GM19467 (cell line): ENCODE data around the gene MARCKSL1.
A peak's percentile ranks its signal among the peaks of the same experiment; 100 is the strongest.

ENCODE experiments used
- ATAC-seq: cut with Tn5 transposase; IDR thresholded peaks from one replicate; pipeline ENCODE4 v1.9.1; 2021; ENCODE audit warnings: mild to moderate bottlenecking, moderate library complexity; ENCODE audit not compliant: unreplicated experiment

MARCKSL1 gene

DNA sequence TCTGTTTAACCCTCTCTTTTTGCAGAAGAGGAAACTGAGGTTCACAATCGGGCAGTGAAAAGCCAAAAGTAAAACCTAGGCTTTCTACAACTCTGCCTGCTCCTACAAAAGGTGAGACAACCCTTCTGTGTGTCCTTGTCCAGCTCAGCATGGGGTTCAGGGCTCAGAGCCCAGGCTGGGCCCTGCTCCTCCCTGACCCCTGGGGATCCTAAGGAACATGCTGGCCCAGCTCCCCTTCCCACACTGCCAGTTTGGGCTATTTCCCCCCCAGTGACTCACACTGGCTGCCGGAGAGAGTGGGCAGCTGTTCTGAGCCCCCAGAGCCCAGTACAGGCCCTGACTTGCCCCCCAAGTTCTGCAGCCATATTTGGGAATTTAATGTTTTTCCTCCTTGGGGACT is 17.4 kb upstream of the MARCKSL1 start:
- no peak for ATAC-seq

DNA sequence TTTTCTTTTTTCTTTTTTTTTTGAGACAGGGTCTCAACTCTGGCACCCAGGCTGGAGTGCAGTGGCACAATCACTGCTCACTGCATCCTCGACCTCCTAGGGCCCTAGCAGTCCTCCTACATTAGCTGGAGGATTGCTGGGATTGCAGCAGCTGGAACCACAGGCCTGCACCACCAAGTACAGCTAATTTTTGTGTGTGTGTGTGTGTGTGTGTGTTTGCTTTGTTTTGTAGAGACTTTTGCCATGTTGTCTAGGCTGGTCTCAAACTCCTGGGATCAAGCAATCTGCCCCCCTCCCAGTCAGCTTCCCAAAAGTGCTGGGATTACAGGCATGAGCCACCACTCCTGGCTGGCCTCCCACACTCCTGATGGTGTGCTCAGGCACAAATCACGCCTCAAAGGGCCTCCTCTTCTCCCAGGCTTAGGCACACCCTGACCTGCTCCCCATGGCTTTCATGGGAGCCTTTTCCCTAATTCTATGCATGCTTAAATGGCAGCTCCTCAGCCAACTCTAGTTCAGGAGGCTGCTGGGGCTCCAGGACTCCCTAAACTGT is 16.9 kb upstream of the MARCKSL1 start:
- no peak for ATAC-seq

DNA sequence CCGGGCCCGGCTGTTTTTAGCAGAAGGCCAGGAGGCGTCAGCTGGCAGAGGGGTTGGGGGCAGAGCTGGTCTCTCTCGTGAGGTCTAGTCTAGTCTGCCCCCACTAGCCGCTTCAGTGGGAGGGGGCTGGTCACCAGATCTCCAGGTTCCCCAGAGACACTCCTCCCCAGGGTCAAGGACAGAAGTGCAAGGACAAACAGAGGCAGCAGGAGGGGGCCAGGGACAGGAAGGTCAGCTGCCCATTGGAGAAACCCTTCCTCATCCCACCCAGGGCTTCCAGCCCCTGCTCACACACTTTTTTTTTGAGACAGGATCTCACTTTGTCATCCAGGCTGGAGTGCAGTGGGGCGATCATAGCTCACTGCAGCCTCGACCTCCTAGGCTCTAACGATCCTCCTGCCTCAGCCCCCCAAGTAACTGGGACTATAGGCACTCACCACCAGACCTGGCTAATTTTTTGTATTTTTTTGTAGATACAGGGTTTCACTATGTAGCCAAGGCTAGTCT is 16.3 kb upstream of the MARCKSL1 start:
- no peak for ATAC-seq

DNA sequence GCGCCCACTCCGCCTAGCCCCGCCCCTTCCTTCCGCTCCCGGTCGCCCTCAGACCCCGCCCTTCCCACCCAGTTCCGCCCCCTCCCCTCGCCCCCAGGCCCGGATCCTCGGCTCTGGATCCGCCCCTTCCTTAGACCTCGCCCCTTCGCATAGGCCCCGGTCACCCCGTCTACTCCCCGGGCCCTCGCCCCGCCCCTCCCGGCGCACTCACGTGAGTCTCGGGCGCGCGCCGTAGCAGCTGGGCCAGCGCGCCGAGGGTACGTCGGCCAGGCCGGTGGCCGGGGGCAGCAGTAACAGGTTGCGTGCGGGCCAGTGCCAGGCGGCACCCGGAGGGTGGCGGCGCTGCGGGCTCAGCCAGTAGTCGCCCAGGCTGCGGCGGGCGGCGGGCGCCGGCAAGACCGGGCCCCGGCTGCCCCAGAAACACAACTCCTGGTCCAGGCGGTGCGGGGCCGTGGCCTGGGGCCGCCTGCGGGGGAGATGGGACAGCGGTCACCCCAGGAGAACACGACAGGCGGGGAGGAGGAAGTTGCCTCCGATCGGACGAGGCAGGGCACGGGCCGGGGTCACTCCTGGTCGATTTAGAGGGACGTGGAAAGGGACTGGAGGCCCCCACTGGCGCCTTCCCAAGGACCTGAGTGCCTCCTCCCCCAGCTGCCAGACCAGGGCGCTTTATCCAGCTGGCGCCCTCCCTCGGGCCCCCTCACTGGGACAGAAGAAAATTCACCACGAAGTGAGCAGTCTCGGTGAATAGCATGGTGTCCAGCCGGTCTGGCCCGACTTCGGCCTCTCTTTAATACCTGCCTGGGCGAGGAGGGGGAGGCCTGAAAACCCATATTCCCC is 15.6 kb upstream of the MARCKSL1 start:
- ATAC-seq, result peak; percentile 82

DNA sequence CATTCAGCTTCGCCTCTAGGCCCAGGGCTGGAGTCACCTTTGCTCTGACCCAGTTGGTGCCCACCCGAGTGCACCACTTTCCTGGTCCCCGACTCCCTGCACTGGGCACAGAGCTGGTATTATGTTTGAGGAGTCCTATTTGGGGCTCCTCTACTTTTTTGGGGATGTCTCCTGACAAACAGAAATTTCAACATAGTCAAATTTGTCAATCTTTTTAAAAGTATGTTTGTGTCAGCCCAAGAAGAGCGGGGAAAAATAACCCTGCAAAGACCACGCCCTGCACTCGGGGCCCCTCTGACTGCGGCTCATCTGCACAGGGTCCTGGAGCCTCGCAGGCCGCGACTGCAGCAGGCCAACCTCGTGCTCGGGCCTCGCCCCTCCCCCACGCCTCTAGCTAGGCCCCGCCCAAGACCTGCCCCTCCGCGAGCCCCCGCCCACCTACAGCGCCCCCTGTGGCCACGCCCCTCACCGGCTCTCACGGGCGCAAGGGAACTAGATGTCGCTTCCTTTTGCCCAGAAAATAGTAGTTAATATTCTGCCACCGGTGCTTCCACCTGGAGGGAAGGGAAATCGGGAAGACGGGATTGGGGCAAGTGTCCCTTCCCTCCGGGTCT is 14.9 kb upstream of the MARCKSL1 start:
- peak; percentile 33 for ATAC-seq

DNA sequence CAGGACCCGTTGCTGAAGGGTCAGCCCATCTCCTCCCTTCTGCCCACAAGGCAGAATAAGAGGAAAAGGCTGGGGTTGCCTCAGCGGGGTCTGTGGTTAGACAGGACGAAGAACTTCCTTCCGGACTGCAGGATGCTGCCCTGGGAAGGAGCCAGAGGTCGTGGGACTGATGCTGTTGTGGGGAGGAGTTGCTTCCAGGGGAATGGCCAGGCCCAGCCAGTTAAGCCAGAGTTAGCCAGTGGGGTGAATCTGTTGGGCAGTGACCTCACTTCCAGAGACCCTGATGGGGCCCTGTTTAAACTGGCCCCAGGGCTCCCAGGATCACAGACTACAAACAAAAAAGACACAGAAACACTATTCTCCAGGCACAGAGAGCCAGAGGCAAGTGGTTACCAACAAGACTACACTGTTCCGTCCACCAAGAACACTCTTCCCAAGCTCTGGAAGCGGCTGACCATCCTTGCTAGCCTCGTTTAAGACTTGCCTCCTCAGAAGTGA is 13.2 kb upstream of the MARCKSL1 start:
- ATAC-seq, result no peak

DNA sequence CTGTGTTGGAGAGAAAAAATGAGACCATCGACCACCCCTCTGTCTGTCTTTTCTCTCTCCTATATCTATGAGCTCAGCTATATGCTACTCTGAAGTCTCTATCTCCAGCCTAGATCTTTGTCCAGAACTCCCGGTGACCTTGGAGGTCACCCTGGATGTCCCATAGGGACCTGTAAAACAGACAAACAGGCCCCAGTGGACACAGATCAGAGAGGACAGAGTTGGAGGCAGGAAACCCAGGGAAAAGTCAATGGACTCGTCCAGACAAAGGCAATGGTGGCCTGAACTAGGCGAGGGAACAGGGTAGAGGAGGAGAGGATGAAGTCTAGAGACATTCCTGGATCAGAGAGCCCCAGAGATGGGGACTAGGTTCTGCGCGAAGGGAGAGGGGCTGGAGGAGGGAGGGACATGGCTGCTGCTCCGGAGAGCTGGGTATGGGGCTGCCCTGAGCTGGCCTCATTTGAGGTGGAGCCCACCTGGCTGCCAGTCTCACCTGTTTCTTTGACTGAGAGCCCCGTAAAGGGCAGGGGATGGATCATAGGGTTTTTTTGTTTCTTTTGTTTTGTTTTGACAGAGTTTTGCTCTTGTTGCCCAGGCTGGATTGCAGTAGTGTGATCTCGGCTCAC is 10.6 kb upstream of the MARCKSL1 start:
- ATAC-seq, result no peak

DNA sequence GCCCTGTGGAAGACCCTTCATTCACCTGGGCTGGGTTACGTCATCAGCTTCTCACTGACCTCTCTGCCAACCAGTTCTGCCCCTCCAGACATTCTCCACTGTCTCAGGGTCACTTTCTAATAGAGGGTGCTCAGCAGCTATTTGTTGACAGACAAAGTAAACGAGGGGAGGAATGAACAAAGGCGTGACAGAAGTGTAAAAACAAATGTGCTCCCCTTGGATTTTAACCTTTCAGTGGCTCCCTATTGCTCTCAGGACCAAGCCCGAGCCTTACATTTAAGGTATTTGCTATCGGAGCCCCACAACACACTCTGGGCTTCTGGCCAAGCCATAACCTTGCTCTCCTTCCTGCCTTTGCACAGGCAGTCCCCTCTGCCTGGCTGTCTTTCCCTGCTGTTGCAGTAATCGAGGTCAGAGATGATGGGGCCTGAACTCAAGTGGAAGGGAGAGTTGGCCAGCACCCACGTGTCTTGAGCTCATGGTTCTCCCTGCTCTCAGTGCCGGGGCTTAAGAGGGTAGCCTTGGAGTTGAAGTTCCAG is 9.3 kb upstream of the MARCKSL1 start:
- ATAC-seq, result no peak

DNA sequence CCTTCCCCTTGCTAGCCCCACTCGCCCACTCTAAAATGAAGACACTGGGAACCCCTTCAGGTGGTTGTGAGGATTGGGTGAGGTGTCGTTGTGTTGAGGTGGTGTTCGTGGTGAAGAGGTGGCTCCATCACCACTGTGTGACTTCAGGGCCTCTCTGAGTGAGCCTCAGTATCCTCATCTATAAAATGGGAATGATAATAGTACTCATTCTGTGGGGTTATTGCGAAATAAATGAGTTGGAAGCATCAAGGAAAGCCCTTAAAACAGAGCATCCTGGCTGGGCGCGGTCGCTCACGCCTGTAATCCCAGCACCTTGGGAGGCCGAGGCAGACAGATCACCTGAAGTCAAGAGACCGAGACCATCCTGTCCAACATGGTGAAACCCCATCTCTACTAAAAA is 6.7 kb upstream of the MARCKSL1 start:
- ATAC-seq, result no peak

DNA sequence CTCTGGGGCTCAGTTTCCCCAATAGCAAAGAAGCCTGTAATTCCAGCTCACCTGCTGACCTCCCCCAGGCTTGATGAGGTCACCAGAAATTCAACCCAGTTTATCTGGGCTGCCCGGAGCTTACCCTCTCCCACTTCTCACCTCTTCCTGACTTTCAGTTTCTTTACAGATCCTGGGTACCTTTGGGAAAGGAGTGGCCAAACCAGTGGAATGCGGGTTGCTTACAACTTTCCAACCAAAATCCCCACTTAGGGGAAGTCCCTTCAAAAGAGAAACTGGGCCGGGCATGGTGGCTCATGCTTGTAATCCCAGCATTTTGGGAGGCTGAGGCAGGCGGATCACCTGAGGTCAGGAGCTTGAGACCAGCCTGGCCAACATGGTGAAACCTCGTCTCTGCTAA is 5.9 kb upstream of the MARCKSL1 start:
- ATAC-seq, result no peak

DNA sequence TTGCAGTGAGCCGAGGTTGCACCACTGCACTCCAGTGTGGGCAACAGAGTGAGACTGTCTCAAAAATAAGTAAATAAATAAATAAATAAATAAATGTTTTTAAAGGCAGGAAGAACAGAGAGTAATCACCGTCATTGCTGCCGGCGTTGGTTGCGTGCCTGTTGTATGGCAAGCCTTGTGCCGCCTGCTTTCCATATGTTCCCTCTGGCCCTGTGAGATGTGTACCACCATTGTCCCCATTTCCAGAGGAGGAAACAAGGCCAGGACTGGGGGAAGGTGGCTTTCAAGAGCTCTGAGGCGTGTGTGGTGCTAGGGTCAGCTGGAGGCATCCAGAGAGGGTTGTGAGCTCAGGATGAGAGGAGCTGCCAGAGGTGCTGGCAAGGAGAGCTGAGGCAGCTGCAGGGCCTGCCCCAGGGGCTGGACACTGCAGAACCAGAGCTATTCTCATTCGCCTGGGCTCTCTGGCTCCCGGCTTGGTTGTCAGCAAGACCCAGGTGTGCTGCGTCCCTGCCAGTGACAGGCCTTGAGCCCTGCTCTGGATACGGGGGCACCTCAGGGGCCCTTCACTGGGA is 5.2 kb upstream of the MARCKSL1 start:
- no peak for ATAC-seq

DNA sequence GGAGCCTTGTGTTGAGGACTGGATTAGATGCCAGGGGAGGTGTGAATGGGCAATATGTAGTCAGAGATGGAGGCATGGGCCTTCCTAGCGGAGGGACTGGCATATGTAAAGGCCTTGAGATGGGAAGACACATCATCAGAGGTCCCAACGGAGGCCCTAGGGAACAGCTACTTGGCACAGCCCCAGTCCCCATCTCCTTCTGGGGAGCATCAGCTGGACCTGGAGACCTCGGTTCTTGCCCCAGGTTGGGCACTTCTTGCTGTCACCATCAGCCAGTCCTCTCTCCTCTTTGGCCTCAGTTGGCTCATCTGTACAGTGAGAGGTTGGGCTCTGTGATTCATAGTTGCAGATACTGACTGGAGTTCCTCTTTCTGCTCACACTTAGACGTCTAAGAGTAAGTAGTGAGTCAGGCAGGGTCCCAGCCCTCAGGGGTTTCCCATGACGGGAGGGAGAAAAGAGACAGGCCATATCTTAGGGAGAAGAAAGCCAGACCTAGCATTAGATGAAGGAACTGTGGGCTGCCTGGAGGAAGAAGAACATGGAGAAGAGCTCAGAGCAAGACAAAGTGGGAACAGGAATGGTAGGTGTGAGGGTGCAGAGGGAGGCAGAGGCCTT is 3.4 kb upstream of the MARCKSL1 start:
- no peak for ATAC-seq

DNA sequence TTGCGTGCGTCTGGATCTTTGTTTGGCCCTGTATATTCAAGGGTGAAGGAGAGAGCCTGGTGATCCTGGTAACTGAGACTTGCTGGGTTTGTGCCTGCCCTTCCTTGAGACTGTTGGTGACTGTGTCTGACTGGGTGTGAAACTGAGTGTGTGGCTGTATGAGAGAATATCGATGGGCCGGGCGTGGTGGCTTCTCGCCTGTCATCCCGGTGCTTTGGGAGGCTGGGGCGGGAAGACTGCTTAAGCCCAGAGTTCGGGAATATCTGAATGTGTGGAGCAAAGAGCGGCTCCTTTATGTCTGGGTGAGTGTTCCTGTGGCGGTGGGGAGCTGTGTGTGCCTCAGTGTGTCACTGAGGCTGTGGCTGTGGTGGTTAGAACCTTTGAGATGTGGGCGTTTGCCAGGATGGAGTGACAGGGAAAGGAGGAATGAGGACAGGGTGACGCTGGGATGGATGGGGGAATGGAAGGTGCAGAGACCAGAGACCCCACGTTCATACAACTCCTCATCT is 2.7 kb upstream of the MARCKSL1 start:
- ATAC-seq, result no peak

DNA sequence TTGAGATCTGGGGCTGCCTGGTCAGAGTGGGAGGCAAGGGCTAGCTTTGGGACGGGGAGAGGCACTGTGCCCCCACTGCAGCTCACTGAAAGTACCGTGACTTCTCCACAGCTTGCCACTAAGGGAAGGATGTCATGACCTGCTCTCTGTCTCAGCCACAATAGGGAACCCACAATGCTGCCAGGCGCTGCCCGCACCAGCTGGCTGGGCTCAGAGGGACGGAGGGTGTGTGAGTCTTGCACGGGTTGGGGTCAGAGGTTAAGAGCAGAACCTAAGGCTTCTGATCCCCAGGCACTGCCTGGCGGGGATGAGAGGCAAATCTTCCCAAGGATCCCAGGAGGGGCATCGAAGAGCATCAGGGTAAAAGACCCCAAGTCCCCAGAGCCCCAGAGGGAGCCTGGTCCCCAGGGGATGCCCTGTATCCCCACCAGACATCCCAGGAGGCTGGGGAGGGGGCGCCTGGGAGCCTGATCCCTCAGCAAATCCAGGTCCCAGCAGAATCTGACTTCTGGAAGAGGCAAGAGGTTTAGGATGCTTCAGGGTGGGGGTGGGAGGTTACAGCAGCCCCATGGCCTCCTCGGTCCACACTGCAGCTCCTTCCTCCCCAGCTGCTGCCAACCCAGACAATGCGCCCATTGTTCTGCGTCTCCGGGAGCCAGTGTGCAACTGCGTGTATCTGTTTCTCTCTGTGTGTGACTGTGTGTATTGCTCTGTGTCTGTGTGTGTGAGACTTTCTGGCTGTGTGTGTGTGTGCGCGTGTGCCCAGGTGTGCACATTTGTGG is 2.0 kb upstream of the MARCKSL1 start:
- no peak for ATAC-seq

DNA sequence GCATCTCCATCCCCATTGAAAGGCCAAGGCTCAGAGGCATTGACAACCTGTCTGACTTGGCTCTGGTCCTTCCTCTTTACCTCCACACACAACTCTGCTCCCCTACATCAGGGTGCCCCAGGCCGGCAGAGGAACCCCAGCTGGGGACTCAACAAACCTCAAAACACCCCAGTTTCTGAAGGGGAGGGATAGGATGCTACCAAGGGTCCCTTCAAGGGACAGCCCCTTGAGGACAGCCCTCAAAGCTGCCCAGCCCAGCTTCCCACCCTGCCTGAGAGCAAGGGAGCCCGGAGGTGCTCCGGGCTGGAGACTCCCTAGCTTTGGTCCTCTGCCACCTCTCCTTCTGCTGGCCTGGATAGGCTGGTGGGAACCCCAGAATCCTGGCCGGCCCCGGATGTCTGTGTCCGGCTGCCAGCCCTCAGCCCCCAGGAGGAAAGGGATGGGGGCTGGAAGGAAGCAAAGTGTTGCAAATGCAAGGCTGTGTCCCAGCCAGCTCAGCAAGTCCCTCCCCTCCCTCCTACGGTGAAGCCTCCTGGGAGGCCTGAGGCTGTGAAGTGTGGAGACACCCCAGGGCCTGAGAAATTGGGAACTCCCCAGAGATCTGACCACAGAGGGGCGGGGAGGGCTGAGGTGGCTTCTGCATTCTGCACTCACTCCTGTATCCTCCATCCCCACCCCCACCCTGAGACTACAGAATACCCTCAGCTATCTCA is 1.1 kb upstream of the MARCKSL1 start:
- ATAC-seq, result peak; percentile 26

DNA sequence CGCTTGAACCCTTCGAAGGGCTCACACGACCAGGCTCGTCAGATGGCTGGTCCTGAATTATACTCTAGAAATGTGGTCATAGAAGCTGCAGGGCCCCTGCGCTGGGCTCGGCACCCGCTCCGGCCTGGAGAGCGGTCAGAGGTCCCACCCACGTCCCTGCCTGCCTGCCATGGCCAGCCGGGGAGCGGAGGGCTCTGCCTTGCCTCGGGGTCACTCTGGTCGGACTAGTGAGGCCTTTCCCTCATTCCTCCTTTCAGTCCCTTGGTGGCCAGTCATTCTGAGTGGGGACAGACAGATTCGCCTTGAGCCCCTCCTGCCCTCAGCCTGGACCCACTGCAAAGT is 529 bp upstream of the MARCKSL1 start:
- no peak for ATAC-seq

DNA sequence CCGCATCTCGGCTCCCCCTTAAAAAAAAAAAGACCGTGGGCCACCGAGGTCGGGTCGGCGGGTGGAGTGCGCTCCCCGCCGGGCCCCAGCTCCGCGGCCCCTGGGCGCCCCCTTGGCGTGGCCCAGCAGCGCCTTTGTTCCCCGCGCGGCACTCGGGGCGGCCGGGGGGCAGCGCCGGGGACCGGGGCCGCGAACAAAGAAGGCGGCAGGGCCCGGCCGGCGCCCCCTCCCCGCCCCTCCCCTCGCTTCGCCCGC is 571 bp downstream of the MARCKSL1 start:
- ATAC-seq, result no peak

DNA sequence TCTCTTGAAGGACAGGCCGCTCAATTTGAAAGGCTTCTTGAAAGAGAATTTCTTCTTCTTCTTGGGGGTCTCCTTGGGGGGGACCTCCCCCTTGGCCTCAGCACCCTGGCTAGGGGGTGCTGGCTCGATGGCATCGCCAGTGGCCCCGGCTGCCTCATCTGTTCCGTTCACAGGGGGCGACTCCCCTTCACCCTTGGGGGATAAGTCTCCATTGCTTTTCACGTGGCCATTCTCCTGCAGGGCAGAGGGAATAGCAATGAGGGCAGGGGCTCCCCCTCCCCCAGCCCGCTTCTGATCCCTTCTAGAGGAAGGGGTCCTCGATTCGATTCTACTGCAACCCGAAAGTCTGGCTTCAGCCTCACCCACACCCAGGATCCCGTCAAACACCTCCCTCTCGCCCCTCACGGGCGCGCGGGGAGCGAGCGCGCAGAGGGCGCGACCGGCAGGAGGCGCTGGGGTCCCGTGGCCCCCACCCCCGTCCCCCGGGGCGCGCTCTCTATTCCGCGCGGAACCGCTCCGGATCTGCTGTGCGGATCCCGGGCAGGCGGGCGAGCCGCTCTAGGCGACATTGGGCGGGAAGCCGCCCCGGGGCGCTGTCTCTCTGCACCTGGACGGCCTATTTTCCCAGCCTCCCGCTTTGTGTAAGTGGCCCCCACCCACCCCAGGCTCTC is 1.0 kb downstream of the MARCKSL1 start:
- no peak for ATAC-seq
